Ishikawa (cell line): ENCODE results near the gene MAG.
A peak's percentile ranks its signal among the peaks of the same experiment; 100 is the strongest.

Experiments
- CEBPB ChIP-seq: IDR thresholded peaks from 2 replicates; pipeline ENCODE4 v1.6.1; 2012
- EGR1 ChIP-seq: IDR thresholded peaks from 2 replicates; pipeline ENCODE4 v1.6.1; 2012
- EP300 ChIP-seq: IDR thresholded peaks from 2 replicates; pipeline ENCODE4 v1.6.1; 2012; ENCODE audit warnings: borderline replicate concordance
- FOXM1 ChIP-seq: IDR thresholded peaks from 2 replicates; pipeline ENCODE4 v1.6.1; 2012; ENCODE audit warnings: low read depth, borderline replicate concordance
- MAX ChIP-seq: IDR thresholded peaks from 2 replicates; pipeline ENCODE4 v1.6.1; 2012
- NFIC ChIP-seq: IDR thresholded peaks from 2 replicates; pipeline ENCODE4 v1.6.1; 2012
- RAD21 ChIP-seq: IDR thresholded peaks from 2 replicates; pipeline ENCODE4 v1.6.1; 2012; ENCODE audit warnings: low read depth
- TAF1 ChIP-seq: IDR thresholded peaks from 2 replicates; pipeline ENCODE4 v1.6.1; 2012; ENCODE audit warnings: low read depth, mild to moderate bottlenecking
- TCF12 ChIP-seq: IDR thresholded peaks from 2 replicates; pipeline ENCODE4 v1.6.1; 2012; ENCODE audit warnings: low read depth
- TEAD4 ChIP-seq: IDR thresholded peaks from 2 replicates; pipeline ENCODE4 v1.6.1; 2012
- USF1 ChIP-seq: IDR thresholded peaks from 2 replicates; pipeline ENCODE4 v1.6.1; 2012
- YY1 ChIP-seq: IDR thresholded peaks from 2 replicates; pipeline ENCODE4 v1.6.1; 2012; ENCODE audit warnings: low read depth
- ZBTB7A ChIP-seq: IDR thresholded peaks from 2 replicates; pipeline ENCODE4 v1.6.1; 2012; ENCODE audit warnings: low read depth
- TF ChIP-seq, protein P1 (sequence below): IDR thresholded peaks from 2 replicates; pipeline ENCODE4 v1.6.1; 2012; ENCODE audit warnings: low read depth, mild to moderate bottlenecking

The MAG gene

DNA sequence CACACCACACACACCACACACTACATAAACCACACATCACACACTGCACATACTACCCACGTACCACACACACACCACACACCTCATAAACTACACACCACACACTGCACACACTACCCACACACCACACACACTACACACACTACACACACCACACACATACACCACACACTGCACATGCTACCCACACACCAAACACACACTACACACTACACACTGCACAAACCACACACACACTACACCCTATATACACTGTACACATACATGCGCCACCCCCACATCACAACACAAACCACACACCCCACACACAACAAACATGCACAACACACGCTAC is 5.5 kb downstream of the MAG start:
- no peak for TF ChIP-seq EP300

- TF ChIP-seq TAF1: no peak
These were observed 6.0 kb downstream of the MAG start for GRCh38 chr19:35297922-35298321.

GRCh38 chr19:35298561-35298972 is 6.6 kb downstream of the MAG start:
- TF ChIP-seq TEAD4: no peak
- no peak for TF ChIP-seq EGR1
- no peak for TF ChIP-seq NFIC
- no peak for TF ChIP-seq TAF1
- no peak for TF ChIP-seq YY1
- TF ChIP-seq USF1: no peak
- no peak for TF ChIP-seq MAX

DNA sequence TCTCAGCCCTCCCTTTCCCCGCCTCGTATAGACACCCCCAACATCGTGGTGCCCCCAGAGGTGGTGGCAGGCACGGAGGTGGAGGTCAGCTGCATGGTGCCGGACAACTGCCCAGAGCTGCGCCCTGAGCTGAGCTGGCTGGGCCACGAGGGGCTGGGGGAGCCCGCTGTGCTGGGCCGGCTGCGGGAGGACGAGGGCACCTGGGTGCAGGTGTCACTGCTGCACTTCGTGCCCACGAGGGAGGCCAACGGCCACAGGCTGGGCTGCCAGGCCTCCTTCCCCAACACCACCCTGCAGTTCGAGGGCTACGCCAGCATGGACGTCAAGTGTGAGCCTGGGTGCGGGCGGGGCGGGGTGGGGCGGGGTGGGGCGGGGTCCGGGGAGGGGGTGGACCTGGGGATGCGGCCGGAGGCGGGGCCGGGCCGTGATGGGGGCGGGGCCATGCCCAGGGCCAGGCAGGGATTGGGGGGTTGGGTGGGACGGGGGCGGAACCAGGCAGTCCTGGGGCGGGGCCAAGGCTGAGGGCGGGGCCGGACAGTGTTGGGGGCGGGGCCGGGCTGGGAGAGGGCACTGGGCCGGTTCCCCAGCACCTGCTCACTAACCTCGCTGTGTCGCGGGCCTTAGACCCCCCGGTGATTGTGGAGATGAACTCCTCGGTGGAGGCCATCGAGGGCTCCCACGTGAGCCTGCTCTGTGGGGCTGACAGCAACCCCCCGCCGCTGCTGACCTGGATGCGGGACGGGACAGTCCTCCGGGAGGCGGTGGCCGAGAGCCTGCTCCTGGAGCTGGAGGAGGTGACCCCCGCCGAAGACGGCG is 7.8 kb downstream of the MAG start:
- TF ChIP-seq YY1: no peak
- peak; percentile 72 for TF ChIP-seq MAX

DNA sequence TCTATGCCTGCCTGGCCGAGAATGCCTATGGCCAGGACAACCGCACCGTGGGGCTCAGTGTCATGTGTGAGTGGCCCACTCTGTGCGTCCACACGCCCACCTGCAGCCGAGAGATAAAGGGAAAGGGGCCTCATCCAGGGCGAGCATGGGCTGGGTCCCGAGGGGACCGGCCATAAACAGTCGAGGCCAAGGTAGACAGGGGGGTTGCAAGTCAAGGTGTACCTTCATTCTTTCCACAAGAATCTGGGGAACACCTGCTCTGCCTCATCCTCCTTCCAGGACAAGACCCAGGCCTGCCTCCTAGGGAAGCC is 8.3 kb downstream of the MAG start:
- TF ChIP-seq USF1: no peak

DNA sequence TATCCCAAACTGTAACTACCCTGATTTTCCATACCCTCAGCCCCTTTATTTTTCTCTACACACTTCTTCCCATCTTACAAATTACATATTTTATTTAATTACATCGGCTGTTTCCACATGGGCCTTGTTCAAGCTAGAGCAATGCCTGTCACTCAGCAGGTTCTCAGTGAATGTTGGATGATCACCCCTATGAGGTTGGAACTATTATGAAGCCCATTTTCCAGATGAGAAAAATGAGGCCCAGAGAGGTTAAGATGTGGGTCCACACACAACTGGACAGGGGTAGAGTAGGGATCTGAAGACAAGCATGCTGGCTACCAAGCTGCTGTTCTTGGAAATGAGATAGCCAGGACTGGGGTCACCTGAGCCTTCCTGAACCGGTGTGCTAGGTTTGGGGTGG is 10.0 kb downstream of the MAG start:
- TF ChIP-seq EP300: no peak
- no peak for TF ChIP-seq RAD21
- no peak for TF ChIP-seq YY1

- TF ChIP-seq MAX: no peak
These were observed 10.5 kb downstream of the MAG start for GRCh38 chr19:35302446-35302845.

DNA sequence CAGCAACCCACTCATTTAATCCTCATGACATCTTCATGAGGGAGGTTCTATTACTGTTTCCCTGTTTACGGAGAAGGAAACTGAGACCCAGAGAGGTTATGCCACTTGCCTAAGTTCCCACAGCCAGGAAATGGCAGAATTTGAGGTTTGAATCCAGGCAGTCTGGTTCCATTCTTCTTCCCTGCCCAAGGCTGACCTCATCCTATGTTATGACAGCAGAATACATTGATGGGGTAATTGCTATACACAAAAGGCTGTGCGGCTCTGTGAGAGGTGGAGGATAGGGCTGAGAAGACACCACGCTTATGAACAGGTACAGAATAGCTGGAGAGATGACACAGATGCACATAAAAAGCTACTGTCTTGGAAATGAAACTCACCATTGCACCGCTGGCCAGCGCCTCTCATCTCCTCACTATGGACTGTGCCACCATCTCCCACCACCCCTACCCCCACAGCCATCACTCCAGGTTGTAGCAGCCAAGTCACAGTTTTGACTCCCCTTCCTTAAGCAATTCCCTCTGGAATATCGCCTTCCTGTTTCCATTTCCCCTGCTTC is 11.5 kb downstream of the MAG start:
- no peak for TF ChIP-seq EP300
- no peak for TF ChIP-seq TAF1
- no peak for TF ChIP-seq CEBPB
- no peak for TF ChIP-seq TEAD4
- TF ChIP-seq TCF12: no peak
- no peak for TF ChIP-seq RAD21
- TF ChIP-seq NFIC: no peak

- TF ChIP-seq TCF12 (no peak), MAX (no peak), FOXM1 (no peak), ZBTB7A (no peak), NFIC (no peak), USF1 (no peak), RAD21 (no peak), EP300 (no peak), YY1 (no peak), EGR1 (no peak), TAF1 (no peak), TEAD4 (no peak)
- TF ChIP-seq, protein P1, sequence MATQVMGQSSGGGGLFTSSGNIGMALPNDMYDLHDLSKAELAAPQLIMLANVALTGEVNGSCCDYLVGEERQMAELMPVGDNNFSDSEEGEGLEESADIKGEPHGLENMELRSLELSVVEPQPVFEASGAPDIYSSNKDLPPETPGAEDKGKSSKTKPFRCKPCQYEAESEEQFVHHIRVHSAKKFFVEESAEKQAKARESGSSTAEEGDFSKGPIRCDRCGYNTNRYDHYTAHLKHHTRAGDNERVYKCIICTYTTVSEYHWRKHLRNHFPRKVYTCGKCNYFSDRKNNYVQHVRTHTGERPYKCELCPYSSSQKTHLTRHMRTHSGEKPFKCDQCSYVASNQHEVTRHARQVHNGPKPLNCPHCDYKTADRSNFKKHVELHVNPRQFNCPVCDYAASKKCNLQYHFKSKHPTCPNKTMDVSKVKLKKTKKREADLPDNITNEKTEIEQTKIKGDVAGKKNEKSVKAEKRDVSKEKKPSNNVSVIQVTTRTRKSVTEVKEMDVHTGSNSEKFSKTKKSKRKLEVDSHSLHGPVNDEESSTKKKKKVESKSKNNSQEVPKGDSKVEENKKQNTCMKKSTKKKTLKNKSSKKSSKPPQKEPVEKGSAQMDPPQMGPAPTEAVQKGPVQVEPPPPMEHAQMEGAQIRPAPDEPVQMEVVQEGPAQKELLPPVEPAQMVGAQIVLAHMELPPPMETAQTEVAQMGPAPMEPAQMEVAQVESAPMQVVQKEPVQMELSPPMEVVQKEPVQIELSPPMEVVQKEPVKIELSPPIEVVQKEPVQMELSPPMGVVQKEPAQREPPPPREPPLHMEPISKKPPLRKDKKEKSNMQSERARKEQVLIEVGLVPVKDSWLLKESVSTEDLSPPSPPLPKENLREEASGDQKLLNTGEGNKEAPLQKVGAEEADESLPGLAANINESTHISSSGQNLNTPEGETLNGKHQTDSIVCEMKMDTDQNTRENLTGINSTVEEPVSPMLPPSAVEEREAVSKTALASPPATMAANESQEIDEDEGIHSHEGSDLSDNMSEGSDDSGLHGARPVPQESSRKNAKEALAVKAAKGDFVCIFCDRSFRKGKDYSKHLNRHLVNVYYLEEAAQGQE: no peak
These were observed 12.1 kb downstream of the MAG start for GRCh38 chr19:35304036-35304435.
